Measurements from ENCODE around the gene COPS7A. TPM values are rescaled to one million over a fixed set of nuclear protein-coding genes. Genes with fewer than 3 reads are reported as not detected.

Gene COPS7A
- total RNA-seq, 1 donor from 2014 or later: 24.5 TPM

GRCh38 chr12:6716874-6717437 lies 6.9 kb upstream of the COPS7A start:
- Mint-ChIP-seq H3K4me1 (no peaks in the 10 kb centered on the region), H3K36me3 (peaks cover 2% of the 10 kb centered on the region), H3K4me3 (peak overlapping the region; percentile 46), H3K27ac (peak overlapping the region; percentile 93), H3K27me3 (ENCODE audit: insufficient read depth, low read depth) (no peaks in the 10 kb centered on the region), H3K9me3 (peaks cover 6% of the 10 kb centered on the region)
- TF ChIP-seq EZH2phosphoT487 (IDR thresholded peaks at IDR 0.05) (no peak), EZH2 (IDR thresholded peaks at IDR 0.05) (no peak), CTCF (IDR thresholded peaks at IDR 0.05) (no peak)
- no peak overlapping the region for H3K4me3 ChIP-seq
- H4K20me1 ChIP-seq (ENCODE audit: low read depth): no peaks in the 10 kb centered on the region
- no peak overlapping the region for H3K27ac ChIP-seq
- no peak for DNase-seq (ENCODE audit: low spot score)
- no peaks in the 10 kb centered on the region for H3K4me1 ChIP-seq
- no peaks in the 10 kb centered on the region for H3K79me2 ChIP-seq (ENCODE audit: low read depth)
- no peak overlapping the region for H3K9ac ChIP-seq
- no peaks in the 10 kb centered on the region for H3F3A ChIP-seq (ENCODE audit: low read depth)
- no peaks in the 10 kb centered on the region for H3K27me3 ChIP-seq
- no peaks in the 10 kb centered on the region for H3K9me3 ChIP-seq (ENCODE audit: low read depth)
- no peak overlapping the region for H2AFZ ChIP-seq (replicated peaks)
- H3K4me2 ChIP-seq: no peak overlapping the region
- H3K36me3 ChIP-seq: no peaks in the 10 kb centered on the region

- Histone ChIP-seq H4K20me1 (ENCODE audit: low read depth) (no peaks in the 10 kb centered on the region), H3K27ac (no peak overlapping the region), H2AFZ (replicated peaks) (no peak overlapping the region), H3F3A (ENCODE audit: low read depth) (peaks cover 22% of the 10 kb centered on the region), H3K4me1 (peaks cover 7% of the 10 kb centered on the region), H3K79me2 (ENCODE audit: low read depth) (peaks cover 5% of the 10 kb centered on the region), H3K27me3 (no peaks in the 10 kb centered on the region), H3K4me3 (peak overlapping the region; percentile 79), H3K9ac (no peak overlapping the region), H3K4me2 (peak overlapping the region; percentile 88), H3K9me3 (ENCODE audit: low read depth) (no peaks in the 10 kb centered on the region), H3K36me3 (no peaks in the 10 kb centered on the region)
- peaks cover 3% of the 10 kb centered on the region for H3K36me3 Mint-ChIP-seq
- DNase-seq (ENCODE audit: low spot score): no peak
- peak overlapping the region; percentile 88 for H3K4me3 Mint-ChIP-seq
- no peak for TF ChIP-seq CTCF (IDR thresholded peaks at IDR 0.05)
- H3K4me1 Mint-ChIP-seq: peaks cover 10% of the 10 kb centered on the region
- no peak overlapping the region for H3K27ac Mint-ChIP-seq
- no peaks in the 10 kb centered on the region for H3K27me3 Mint-ChIP-seq (ENCODE audit: insufficient read depth, low read depth)
- no peaks in the 10 kb centered on the region for H3K9me3 Mint-ChIP-seq
Observed at GRCh38 chr12:6722863-6723262, 983 bp upstream of the COPS7A start.

DNA sequence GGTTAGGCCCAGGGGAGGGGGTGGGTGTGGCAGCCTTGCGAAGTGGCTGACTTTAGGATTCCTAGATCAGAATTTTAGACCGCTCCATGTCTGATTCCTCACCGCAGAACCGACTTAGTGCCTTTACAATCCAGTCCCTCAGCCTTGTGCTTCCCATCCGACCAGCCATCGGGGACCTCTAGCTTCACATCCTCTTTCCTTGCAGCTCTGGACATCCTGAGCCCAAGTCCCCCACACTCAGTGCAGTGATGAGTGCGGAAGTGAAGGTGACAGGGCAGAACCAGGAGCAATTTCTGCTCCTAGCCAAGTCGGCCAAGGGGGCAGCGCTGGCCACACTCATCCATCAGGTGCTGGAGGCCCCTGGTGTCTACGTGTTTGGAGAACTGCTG lies 557 bp downstream of the COPS7A start:
- H3K9ac ChIP-seq: peak overlapping the region; percentile 28
- peaks cover 22% of the 10 kb centered on the region for H3F3A ChIP-seq (ENCODE audit: low read depth)
- DNase-seq (ENCODE audit: low spot score): no peak
- H3K9me3 ChIP-seq (ENCODE audit: low read depth): no peaks in the 10 kb centered on the region
- no peaks in the 10 kb centered on the region for H3K27me3 ChIP-seq
- Mint-ChIP-seq H3K9me3 (no peaks in the 10 kb centered on the region), H3K27me3 (ENCODE audit: insufficient read depth, low read depth) (no peaks in the 10 kb centered on the region), H3K4me3 (peak overlapping the region; percentile 88), H3K36me3 (peaks cover 4% of the 10 kb centered on the region), H3K4me1 (peaks cover 10% of the 10 kb centered on the region), H3K27ac (peak overlapping the region; percentile 94)
- peak overlapping the region; percentile 79 for H3K4me3 ChIP-seq
- no peaks in the 10 kb centered on the region for H4K20me1 ChIP-seq (ENCODE audit: low read depth)
- no peaks in the 10 kb centered on the region for H3K36me3 ChIP-seq
- TF ChIP-seq EZH2phosphoT487 (IDR thresholded peaks at IDR 0.05): no peak
- H3K27ac ChIP-seq: no peak overlapping the region
- H2AFZ ChIP-seq (replicated peaks): peak overlapping the region; percentile 58
- H3K4me1 ChIP-seq: peaks cover 7% of the 10 kb centered on the region
- H3K79me2 ChIP-seq (ENCODE audit: low read depth): peaks cover 5% of the 10 kb centered on the region
- H3K4me2 ChIP-seq: peak overlapping the region; percentile 88

GRCh38 chr12:6725350-6725749 lies 1.5 kb downstream of the COPS7A start:
- peak overlapping the region; percentile 88 for H3K4me3 Mint-ChIP-seq
- no peaks in the 10 kb centered on the region for H3K27me3 Mint-ChIP-seq (ENCODE audit: insufficient read depth, low read depth)
- H3K27me3 ChIP-seq: no peaks in the 10 kb centered on the region
- H3K4me1 ChIP-seq: peaks cover 7% of the 10 kb centered on the region
- H2AFZ ChIP-seq (replicated peaks): no peak overlapping the region
- no peaks in the 10 kb centered on the region for H3K9me3 ChIP-seq (ENCODE audit: low read depth)
- H3K79me2 ChIP-seq (ENCODE audit: low read depth): peaks cover 5% of the 10 kb centered on the region
- H3K4me1 Mint-ChIP-seq: peaks cover 10% of the 10 kb centered on the region
- H3F3A ChIP-seq (ENCODE audit: low read depth): peaks cover 22% of the 10 kb centered on the region
- H3K9ac ChIP-seq: no peak overlapping the region
- no peaks in the 10 kb centered on the region for H4K20me1 ChIP-seq (ENCODE audit: low read depth)
- no peaks in the 10 kb centered on the region for H3K36me3 ChIP-seq
- no peak for DNase-seq (ENCODE audit: low spot score)
- H3K4me2 ChIP-seq: no peak overlapping the region
- no peak overlapping the region for H3K4me3 ChIP-seq
- TF ChIP-seq CTCF (IDR thresholded peaks at IDR 0.05) (no peak), EZH2 (IDR thresholded peaks at IDR 0.05) (no peak), EZH2phosphoT487 (IDR thresholded peaks at IDR 0.05) (no peak)
- no peak overlapping the region for H3K27ac ChIP-seq
- H3K9me3 Mint-ChIP-seq: no peaks in the 10 kb centered on the region
- no peak overlapping the region for H3K27ac Mint-ChIP-seq
- H3K36me3 Mint-ChIP-seq: peaks cover 13% of the 10 kb centered on the region

All from neural progenitor cell (in vitro differentiated cells).